ENCODE data around the gene HDAC8.

HDAC8 gene

GRCh38 chrX:72314881-72315280 is 257.8 kb downstream of the HDAC8 start:
- Mint-ChIP-seq H3K27ac (ENCODE audit: low read depth) (no peak overlapping the region), H3K27me3 (no peaks in the 10 kb centered on the region), H3K4me1 (no peaks in the 10 kb centered on the region), H3K4me3 (no peak overlapping the region), H3K36me3 (ENCODE audit: insufficient read depth) (no peaks in the 10 kb centered on the region), H3K9me3 (no peaks in the 10 kb centered on the region)
- no peak for ATAC-seq (replicated peaks; ENCODE audit: extremely low read depth, poor library complexity, severe bottlenecking)
- no peak for DNase-seq (ENCODE audit: low spot score in 2 of 2)

GRCh38 chrX:72313707-72314641 is 258.7 kb downstream of the HDAC8 start:
- Mint-ChIP-seq H3K4me1 (no peaks in the 10 kb centered on the region), H3K36me3 (ENCODE audit: insufficient read depth) (no peaks in the 10 kb centered on the region), H3K4me3 (no peak overlapping the region), H3K27me3 (no peaks in the 10 kb centered on the region), H3K27ac (ENCODE audit: low read depth) (no peak overlapping the region), H3K9me3 (no peaks in the 10 kb centered on the region)
- DNase-seq (ENCODE audit: low spot score in 2 of 2), result no peak
- no peak for ATAC-seq (replicated peaks; ENCODE audit: extremely low read depth, poor library complexity, severe bottlenecking)

GRCh38 chrX:72312311-72312940 is 260.2 kb downstream of the HDAC8 start:
- Mint-ChIP-seq H3K9me3 (no peaks in the 10 kb centered on the region), H3K36me3 (ENCODE audit: insufficient read depth) (no peaks in the 10 kb centered on the region), H3K4me3 (no peak overlapping the region), H3K27ac (ENCODE audit: low read depth) (no peak overlapping the region), H3K4me1 (peaks cover 12% of the 10 kb centered on the region), H3K27me3 (peaks cover 12% of the 10 kb centered on the region)
- ATAC-seq (replicated peaks; ENCODE audit: extremely low read depth, poor library complexity, severe bottlenecking), result no peak
- no peak for DNase-seq (ENCODE audit: low spot score in 2 of 2)

- peaks cover 19% of the 10 kb centered on the region for H3K4me1 Mint-ChIP-seq
- H3K27me3 Mint-ChIP-seq, result peaks cover 33% of the 10 kb centered on the region
- no peak for DNase-seq (ENCODE audit: low spot score in 2 of 2)
- H3K4me3 Mint-ChIP-seq, result peak overlapping the region; percentile 75
- no peak for ATAC-seq (replicated peaks; ENCODE audit: extremely low read depth, poor library complexity, severe bottlenecking)
- H3K36me3 Mint-ChIP-seq (ENCODE audit: insufficient read depth), result no peaks in the 10 kb centered on the region
- H3K9me3 Mint-ChIP-seq, result no peaks in the 10 kb centered on the region
- no peak overlapping the region for H3K27ac Mint-ChIP-seq (ENCODE audit: low read depth)
These were observed 263.2 kb downstream of the HDAC8 start for GRCh38 chrX:72309297-72310071.

GRCh38 chrX:72308566-72309296 is 263.9 kb downstream of the HDAC8 start:
- H3K4me3 Mint-ChIP-seq, result peak overlapping the region; percentile 75
- peaks cover 39% of the 10 kb centered on the region for H3K27me3 Mint-ChIP-seq
- H3K4me1 Mint-ChIP-seq, result peaks cover 19% of the 10 kb centered on the region
- no peaks in the 10 kb centered on the region for H3K9me3 Mint-ChIP-seq
- no peak overlapping the region for H3K27ac Mint-ChIP-seq (ENCODE audit: low read depth)
- ATAC-seq (replicated peaks; ENCODE audit: extremely low read depth, poor library complexity, severe bottlenecking) (no peak), DNase-seq (ENCODE audit: low spot score in 2 of 2) (no peak)
- H3K36me3 Mint-ChIP-seq (ENCODE audit: insufficient read depth), result no peaks in the 10 kb centered on the region

- H3K4me1 Mint-ChIP-seq, result peaks cover 19% of the 10 kb centered on the region
- peaks cover 43% of the 10 kb centered on the region for H3K27me3 Mint-ChIP-seq
- no peaks in the 10 kb centered on the region for H3K36me3 Mint-ChIP-seq (ENCODE audit: insufficient read depth)
- no peak overlapping the region for H3K27ac Mint-ChIP-seq (ENCODE audit: low read depth)
- ATAC-seq (replicated peaks; ENCODE audit: extremely low read depth, poor library complexity, severe bottlenecking) (no peak), DNase-seq (ENCODE audit: low spot score in 2 of 2) (no peak)
- no peaks in the 10 kb centered on the region for H3K9me3 Mint-ChIP-seq
- H3K4me3 Mint-ChIP-seq, result peak overlapping the region; percentile 75
These were observed 264.5 kb downstream of the HDAC8 start for GRCh38 chrX:72308209-72308565.

GRCh38 chrX:72307646-72308051 is 265.0 kb downstream of the HDAC8 start:
- DNase-seq (ENCODE audit: low spot score in 2 of 2) (no peak), ATAC-seq (replicated peaks; ENCODE audit: extremely low read depth, poor library complexity, severe bottlenecking) (no peak)
- peaks cover 19% of the 10 kb centered on the region for H3K4me1 Mint-ChIP-seq
- H3K36me3 Mint-ChIP-seq (ENCODE audit: insufficient read depth), result no peaks in the 10 kb centered on the region
- H3K27ac Mint-ChIP-seq (ENCODE audit: low read depth), result no peak overlapping the region
- no peaks in the 10 kb centered on the region for H3K9me3 Mint-ChIP-seq
- H3K4me3 Mint-ChIP-seq, result peak overlapping the region; percentile 93
- H3K27me3 Mint-ChIP-seq, result peaks cover 49% of the 10 kb centered on the region

- Mint-ChIP-seq H3K9me3 (no peaks in the 10 kb centered on the region), H3K4me3 (peak overlapping the region; percentile 93), H3K27ac (ENCODE audit: low read depth) (peak overlapping the region; percentile 53), H3K36me3 (ENCODE audit: insufficient read depth) (no peaks in the 10 kb centered on the region), H3K27me3 (peaks cover 55% of the 10 kb centered on the region), H3K4me1 (peaks cover 19% of the 10 kb centered on the region)
- peak; percentile 17 for ATAC-seq (replicated peaks; ENCODE audit: extremely low read depth, poor library complexity, severe bottlenecking)
- DNase-seq (ENCODE audit: low spot score in 2 of 2), result no peak
These were observed 265.6 kb downstream of the HDAC8 start for GRCh38 chrX:72306851-72307645.

- DNase-seq (ENCODE audit: low spot score in 2 of 2) (no peak), ATAC-seq (replicated peaks; ENCODE audit: extremely low read depth, poor library complexity, severe bottlenecking) (no peak)
- no peaks in the 10 kb centered on the region for H3K9me3 Mint-ChIP-seq
These were observed 266.4 kb downstream of the HDAC8 start for GRCh38 chrX:72306085-72306801.

GRCh38 chrX:72305286-72306084 is 267.2 kb downstream of the HDAC8 start, which contains the start of gene CITED1:
Gene CITED1, minus strand, starts transcription at chrX:72305914. Its CDS starts 3,045 bp downstream, at chrX:72302869.
- Mint-ChIP-seq H3K36me3 (ENCODE audit: insufficient read depth) (no peaks in the 10 kb centered on the region), H3K9me3 (no peaks in the 10 kb centered on the region), H3K27me3 (peaks cover 69% of the 10 kb centered on the region), H3K27ac (ENCODE audit: low read depth) (peak within 1 kb of the TSS; percentile 53), H3K4me1 (peaks cover 19% of the 10 kb centered on the region), H3K4me3 (peak within 1 kb of the TSS; percentile 93)
- no peak for ATAC-seq (replicated peaks; ENCODE audit: extremely low read depth, poor library complexity, severe bottlenecking)
- DNase-seq (ENCODE audit: low spot score in 2 of 2), result no peak

More at GRCh38 chrX:72306085-72306801, 266.4 kb downstream of the HDAC8 start:
- Mint-ChIP-seq H3K4me3 (peak overlapping the region; percentile 93), H3K36me3 (ENCODE audit: insufficient read depth) (no peaks in the 10 kb centered on the region), H3K27ac (ENCODE audit: low read depth) (no peak overlapping the region), H3K4me1 (peaks cover 19% of the 10 kb centered on the region), H3K27me3 (peaks cover 62% of the 10 kb centered on the region)
